Measurements from ENCODE around the gene UGGT2.
A peak's percentile ranks its signal among the peaks of the same experiment; 100 is the strongest.

The UGGT2 gene, protein sequence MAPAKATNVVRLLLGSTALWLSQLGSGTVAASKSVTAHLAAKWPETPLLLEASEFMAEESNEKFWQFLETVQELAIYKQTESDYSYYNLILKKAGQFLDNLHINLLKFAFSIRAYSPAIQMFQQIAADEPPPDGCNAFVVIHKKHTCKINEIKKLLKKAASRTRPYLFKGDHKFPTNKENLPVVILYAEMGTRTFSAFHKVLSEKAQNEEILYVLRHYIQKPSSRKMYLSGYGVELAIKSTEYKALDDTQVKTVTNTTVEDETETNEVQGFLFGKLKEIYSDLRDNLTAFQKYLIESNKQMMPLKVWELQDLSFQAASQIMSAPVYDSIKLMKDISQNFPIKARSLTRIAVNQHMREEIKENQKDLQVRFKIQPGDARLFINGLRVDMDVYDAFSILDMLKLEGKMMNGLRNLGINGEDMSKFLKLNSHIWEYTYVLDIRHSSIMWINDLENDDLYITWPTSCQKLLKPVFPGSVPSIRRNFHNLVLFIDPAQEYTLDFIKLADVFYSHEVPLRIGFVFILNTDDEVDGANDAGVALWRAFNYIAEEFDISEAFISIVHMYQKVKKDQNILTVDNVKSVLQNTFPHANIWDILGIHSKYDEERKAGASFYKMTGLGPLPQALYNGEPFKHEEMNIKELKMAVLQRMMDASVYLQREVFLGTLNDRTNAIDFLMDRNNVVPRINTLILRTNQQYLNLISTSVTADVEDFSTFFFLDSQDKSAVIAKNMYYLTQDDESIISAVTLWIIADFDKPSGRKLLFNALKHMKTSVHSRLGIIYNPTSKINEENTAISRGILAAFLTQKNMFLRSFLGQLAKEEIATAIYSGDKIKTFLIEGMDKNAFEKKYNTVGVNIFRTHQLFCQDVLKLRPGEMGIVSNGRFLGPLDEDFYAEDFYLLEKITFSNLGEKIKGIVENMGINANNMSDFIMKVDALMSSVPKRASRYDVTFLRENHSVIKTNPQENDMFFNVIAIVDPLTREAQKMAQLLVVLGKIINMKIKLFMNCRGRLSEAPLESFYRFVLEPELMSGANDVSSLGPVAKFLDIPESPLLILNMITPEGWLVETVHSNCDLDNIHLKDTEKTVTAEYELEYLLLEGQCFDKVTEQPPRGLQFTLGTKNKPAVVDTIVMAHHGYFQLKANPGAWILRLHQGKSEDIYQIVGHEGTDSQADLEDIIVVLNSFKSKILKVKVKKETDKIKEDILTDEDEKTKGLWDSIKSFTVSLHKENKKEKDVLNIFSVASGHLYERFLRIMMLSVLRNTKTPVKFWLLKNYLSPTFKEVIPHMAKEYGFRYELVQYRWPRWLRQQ (N-terminal part only)

GRCh38 chr13:96053003-96053703 is at the start of gene UGGT2:
TSS of gene UGGT2 (minus strand) at chr13:96053401. CDS start at chr13:96053312, 89 bp downstream.
- peak in 1 of 3 experiments; percentile 8 for DNase-seq (ENCODE audit: low read depth in 3 of 3)

- DNase-seq (ENCODE audit: low read depth in 3 of 3), result no peak
Measured at GRCh38 chr13:96100457-96101220, 47.4 kb upstream of the UGGT2 start.

DNA sequence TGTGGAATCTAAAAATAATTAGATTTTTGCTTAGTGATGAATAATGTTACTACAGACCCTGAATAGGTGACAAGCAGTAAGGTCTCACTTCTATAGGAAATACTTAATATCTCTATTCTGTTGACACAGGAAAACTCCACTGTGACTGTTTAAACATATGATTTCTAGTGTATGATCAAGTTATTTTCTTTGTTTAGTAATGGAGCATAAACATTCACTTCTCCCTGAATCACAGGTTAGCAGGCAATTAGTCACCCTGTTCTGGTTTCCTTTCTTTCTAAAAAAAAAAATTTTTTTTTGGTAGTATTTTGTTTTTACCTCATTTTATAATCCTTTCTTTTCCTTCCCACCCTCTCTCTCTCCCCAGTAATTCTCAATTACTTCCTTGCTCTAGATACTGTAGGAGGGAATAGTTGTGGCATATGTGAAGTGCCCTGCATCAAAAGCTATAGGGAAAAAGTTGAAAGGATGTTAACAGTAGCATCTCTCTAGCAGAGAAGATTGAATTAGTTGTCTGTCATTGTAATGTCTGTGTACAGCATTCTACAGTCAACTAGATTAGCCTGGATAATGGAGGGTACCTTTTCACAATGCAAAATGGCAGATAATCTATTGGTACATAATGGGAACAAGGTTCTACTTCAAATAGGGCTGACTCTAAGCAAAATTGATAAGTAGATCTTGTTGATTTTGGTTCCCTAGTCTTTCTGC is 40.2 kb upstream of the UGGT2 start:
- DNase-seq (ENCODE audit: low read depth in 3 of 3), result no peak

- no peak for DNase-seq (ENCODE audit: low read depth in 3 of 3)
Measured at GRCh38 chr13:96091164-96092117, 38.2 kb upstream of the UGGT2 start.

- no peak for DNase-seq (ENCODE audit: low read depth in 3 of 3)
Measured at GRCh38 chr13:96090240-96091101, 37.3 kb upstream of the UGGT2 start.

- DNase-seq (ENCODE audit: low read depth in 3 of 3), result no peak
Measured at GRCh38 chr13:96089749-96090239, 36.6 kb upstream of the UGGT2 start, which contains the start of gene HS6ST3. TSS of gene HS6ST3 (plus strand) at chr13:96090107.

DNA sequence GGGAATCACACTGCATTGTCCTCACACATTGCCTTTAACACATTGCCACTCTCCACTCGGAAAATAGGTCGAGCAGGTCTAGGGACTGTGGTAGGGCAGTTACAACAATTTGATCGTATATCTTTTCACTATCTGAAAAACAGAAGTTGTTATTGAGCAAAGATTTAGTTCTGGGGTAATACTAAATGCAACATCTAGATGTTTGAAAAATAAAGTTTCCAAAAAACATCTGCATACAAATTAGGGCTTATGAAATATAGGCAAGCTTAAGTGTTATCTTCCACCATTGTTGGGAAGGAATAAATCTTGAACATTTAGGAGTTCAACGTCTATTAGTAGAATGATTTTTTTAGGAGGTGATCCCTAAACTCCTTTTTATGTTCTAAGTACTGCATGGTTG is 35.9 kb upstream of the UGGT2 start:
- no peak for DNase-seq (ENCODE audit: low read depth in 3 of 3)

DNA sequence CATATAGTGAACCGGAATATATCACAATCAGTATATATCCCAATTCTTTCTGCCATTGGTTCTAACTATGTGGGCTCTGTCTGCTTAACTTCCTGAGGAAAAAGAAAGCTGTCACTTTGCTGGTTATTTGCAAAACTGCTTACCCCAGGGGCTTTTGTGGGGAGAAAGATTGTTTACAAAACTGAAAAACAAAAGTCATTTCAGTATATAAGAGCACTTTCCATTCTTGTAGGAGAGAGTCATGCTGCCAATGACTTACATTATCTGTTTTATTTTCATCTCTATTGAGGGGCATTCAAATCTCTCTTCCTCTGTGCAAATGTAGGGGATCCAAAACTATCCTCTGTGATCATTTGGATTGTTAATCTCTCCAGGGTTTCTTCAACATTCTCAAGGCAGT is 33.5 kb upstream of the UGGT2 start:
- no peak for DNase-seq (ENCODE audit: low read depth in 3 of 3)

GRCh38 chr13:96082640-96083039 is 29.4 kb upstream of the UGGT2 start:
- no peak for DNase-seq (ENCODE audit: low read depth in 3 of 3)

GRCh38 chr13:96081888-96082287 is 28.7 kb upstream of the UGGT2 start:
- no peak for DNase-seq (ENCODE audit: low read depth in 3 of 3)

DNA sequence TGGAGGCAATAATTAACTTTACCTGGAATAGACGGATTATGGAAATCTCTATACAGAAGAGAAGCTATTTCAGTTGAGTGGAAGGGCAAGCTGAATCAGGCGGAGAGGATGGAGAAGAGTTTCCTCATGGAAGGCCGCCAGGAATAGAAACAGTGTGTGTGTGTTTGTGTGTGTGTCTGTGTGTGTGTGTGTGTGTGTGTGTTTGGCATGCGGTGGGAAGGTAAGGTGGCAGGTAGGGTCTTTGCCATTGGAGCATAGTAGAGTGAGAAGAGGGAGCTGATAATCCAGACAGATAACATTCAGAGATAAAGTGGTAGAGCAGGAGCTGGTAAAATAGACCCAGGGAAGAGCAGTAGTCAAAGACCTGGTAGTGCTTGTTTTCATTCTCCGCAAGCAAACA is 27.5 kb upstream of the UGGT2 start:
- no peak for DNase-seq (ENCODE audit: low read depth in 3 of 3)

DNA sequence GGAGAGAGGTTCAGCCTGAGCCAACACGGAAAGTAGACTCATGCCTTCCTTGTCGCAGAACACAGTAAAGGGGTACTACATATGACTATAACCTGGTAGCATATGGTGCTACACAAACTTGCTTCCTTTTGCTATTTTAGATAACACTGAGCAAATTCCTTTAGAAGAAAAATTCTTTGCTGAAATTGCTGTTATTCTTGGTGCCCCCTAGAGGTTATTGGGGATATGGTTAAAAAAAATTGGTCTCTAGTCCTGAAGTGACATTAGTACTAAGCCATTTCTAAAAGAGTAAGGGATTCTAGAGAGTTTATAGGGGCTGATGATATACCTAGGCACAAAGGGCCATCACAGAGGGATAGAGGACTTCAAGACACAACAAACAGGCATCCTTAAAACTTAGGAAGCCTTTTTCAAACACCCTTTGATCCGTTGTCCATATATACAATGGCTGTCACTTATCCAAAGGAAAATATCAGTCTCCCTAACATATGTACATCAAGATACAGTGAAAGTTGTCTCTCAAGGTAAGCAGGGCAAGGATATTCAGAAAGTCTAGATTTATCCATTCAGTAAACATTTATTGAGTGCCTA is 22.8 kb upstream of the UGGT2 start:
- DNase-seq (ENCODE audit: low read depth in 3 of 3), result no peak

DNA sequence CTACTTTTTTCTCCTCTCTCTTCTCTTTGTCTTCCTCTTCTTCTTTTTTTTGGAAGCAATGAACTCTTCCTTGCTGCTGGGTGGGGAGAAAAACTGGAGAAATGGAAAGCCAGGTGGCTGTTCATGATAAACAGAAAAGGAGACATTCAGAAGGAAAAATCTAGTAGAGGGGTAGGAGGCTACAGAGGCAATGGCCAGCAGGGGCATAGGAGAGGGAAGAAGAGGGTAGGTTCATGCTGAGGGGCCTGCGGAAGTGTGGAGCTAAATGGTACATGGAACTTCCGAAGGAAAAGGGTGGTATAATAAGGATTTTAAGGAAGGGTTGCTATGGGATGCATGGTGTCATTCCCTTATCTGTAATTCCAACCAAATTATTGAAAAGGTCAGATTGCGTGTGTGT is 19.2 kb upstream of the UGGT2 start:
- no peak for DNase-seq (ENCODE audit: low read depth in 3 of 3)

DNA sequence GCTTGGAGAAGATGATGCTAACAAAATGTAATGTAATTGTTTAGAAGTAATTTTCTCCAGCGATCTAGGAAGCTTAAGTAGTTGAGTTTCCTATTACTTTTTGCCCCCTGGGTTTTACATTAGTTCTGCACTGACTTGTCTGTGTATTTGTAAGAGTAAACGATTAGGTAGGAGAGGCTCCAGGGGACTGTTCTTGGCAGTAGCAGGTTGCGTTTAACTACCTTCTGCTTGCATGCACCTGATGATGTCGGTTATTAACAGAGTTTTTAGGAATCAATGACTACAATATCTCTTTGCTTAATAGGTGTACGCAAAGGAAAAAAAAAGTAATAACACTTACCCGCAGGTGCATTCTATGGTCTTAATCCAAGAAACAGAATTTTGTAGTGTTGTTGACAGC is 18.3 kb upstream of the UGGT2 start:
- no peak for DNase-seq (ENCODE audit: low read depth in 3 of 3)

- no peak for DNase-seq (ENCODE audit: low read depth in 3 of 3)
Measured at GRCh38 chr13:96068729-96069128, 15.5 kb upstream of the UGGT2 start.

GRCh38 chr13:96065849-96066248 is 12.6 kb upstream of the UGGT2 start:
- no peak for DNase-seq (ENCODE audit: low read depth in 3 of 3)

DNA sequence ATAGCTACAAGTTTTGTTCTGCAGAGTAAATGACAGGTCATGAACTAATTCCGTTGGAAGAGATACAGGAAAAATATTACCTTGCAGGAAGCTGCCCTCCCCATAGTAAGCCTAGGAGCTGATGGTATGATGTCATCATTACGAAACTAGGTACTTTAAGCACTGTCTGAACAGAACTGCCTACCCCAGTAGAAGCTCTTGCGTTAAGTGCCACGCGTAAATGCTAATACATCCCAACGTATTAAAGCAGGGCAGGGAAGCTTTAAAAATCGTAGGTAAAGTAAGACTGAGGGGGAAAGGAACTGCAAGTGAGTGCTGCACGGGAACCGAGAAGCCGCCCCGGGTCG is 572 bp downstream of the UGGT2 start:
- no peak for DNase-seq (ENCODE audit: low read depth in 3 of 3)

Data from stimulated activated CD4-positive, alpha-beta T cell treated with anti-CD3 and anti-CD28 coated beads, TNF-alpha, amount 100 ng/mL, for 24 hours (primary cell).